Astrocyte (in vitro differentiated cells and primary cell): ENCODE data around the gene PTPRN2. TPM values are rescaled to one million over a fixed set of nuclear protein-coding genes. Genes with fewer than 3 reads are reported as not detected.

ENCODE experiments used
- DNase-seq: peaks from one replicate; pipeline ENCODE4 v3.0.0-alpha.2; 2010; ENCODE audit warnings: low read depth
- FAIRE-seq: peaks from 2 replicates; lab custom pipeline; 2011; peaks lifted over from hg19 to GRCh38; lab: Jason Lieb, UNC
- H2AFZ ChIP-seq: 2 replicates; pipeline ENCODE4 v1.6.0; 2012; ENCODE audit warnings: low read depth, low read length, inconsistent platforms
- H3K27ac ChIP-seq: 2 replicates; pipeline ENCODE4 v1.5.1; 2011; ENCODE audit warnings: low read depth, low read length, inconsistent platforms
- H3K27me3 ChIP-seq: 2 replicates; pipeline ENCODE4 v1.6.0; 2011; ENCODE audit warnings: low read length, inconsistent platforms; ENCODE audit not compliant: insufficient read depth
- H3K36me3 ChIP-seq: 2 replicates; pipeline ENCODE4 v1.5.1; 2011; ENCODE audit warnings: low read length, inconsistent platforms; ENCODE audit not compliant: insufficient read depth
- H3K4me1 ChIP-seq: 2 replicates; pipeline ENCODE4 v1.5.1; 2011; ENCODE audit warnings: low read length, inconsistent platforms; ENCODE audit not compliant: insufficient read depth
- H3K4me2 ChIP-seq: 2 replicates; pipeline ENCODE4 v1.6.0; 2012; ENCODE audit warnings: low read length, inconsistent platforms
- H3K4me3 ChIP-seq: 2 replicates; pipeline ENCODE4 v1.5.1; 2011; ENCODE audit warnings: low read depth, mild to moderate bottlenecking, low read length, inconsistent platforms; ENCODE audit not compliant: insufficient read depth
- H3K79me2 ChIP-seq: 2 replicates; pipeline ENCODE4 v1.6.0; 2012; ENCODE audit warnings: mild to moderate bottlenecking, low read length, inconsistent platforms; ENCODE audit not compliant: insufficient read depth
- H3K9ac ChIP-seq: 2 replicates; pipeline ENCODE4 v1.6.0; 2012; ENCODE audit warnings: mild to moderate bottlenecking, low read length, inconsistent platforms
- H3K9me3 ChIP-seq: 2 replicates; pipeline ENCODE4 v1.5.1; 2012; ENCODE audit warnings: low read depth, mild to moderate bottlenecking, low read length, inconsistent platforms; ENCODE audit not compliant: insufficient read depth
- H4K20me1 ChIP-seq: 2 replicates; pipeline ENCODE4 v1.6.0; 2012; ENCODE audit warnings: low read length, inconsistent platforms; ENCODE audit not compliant: insufficient read depth
- H3K27ac Mint-ChIP-seq: one replicate; pipeline ENCODE4 v1.8.0; 2021; ENCODE audit warnings: mild to moderate bottlenecking, mixed read lengths; ENCODE audit not compliant: unreplicated experiment
- H3K27me3 Mint-ChIP-seq: one replicate; pipeline ENCODE4 v1.8.0; 2021; ENCODE audit warnings: low read depth, mixed read lengths; ENCODE audit not compliant: unreplicated experiment
- H3K36me3 Mint-ChIP-seq: one replicate; pipeline ENCODE4 v1.8.0; 2021; ENCODE audit warnings: low read depth, mixed read lengths; ENCODE audit not compliant: unreplicated experiment
- H3K4me1 Mint-ChIP-seq: one replicate; pipeline ENCODE4 v1.8.0; 2021; ENCODE audit warnings: low read depth, mixed read lengths; ENCODE audit not compliant: unreplicated experiment
- H3K4me3 Mint-ChIP-seq: one replicate; pipeline ENCODE4 v1.8.0; 2021; ENCODE audit warnings: mild to moderate bottlenecking, moderate library complexity, mixed read lengths; ENCODE audit not compliant: unreplicated experiment
- H3K9me3 Mint-ChIP-seq: one replicate; pipeline ENCODE4 v1.8.0; 2021; ENCODE audit warnings: mild to moderate bottlenecking, mixed read lengths; ENCODE audit not compliant: unreplicated experiment
- EZH2 ChIP-seq: IDR thresholded peaks from 2 replicates; pipeline ENCODE4 v1.6.1; 2012; ENCODE audit warnings: mild to moderate bottlenecking, low read length, inconsistent platforms; ENCODE audit not compliant: insufficient read depth
- total RNA-seq: library from RNA; stranded (reverse); gene quantifications from 2 replicates; pipeline ENCODE4 v1.2.1, GENCODE V29; 2021
- TF ChIP-seq, protein P1 (sequence below): IDR thresholded peaks from 2 replicates; pipeline ENCODE4 v1.5.1; 2011; ENCODE audit warnings: low read depth, mild to moderate bottlenecking, inconsistent platforms, low read length, moderate library complexity; ENCODE audit not compliant: insufficient read depth

The PTPRN2 gene
- total RNA-seq, 1 donor from 2014 or later, result 0.09 TPM

GRCh38 chr7:157547102-157547501 lies 1040.5 kb downstream of the PTPRN2 start:
- H3K36me3 ChIP-seq, result no peaks in the 10 kb centered on the region
- no peaks in the 10 kb centered on the region for H3K27me3 ChIP-seq
- no peaks in the 10 kb centered on the region for H3K36me3 Mint-ChIP-seq
- no peaks in the 10 kb centered on the region for H3K9me3 ChIP-seq
- H2AFZ ChIP-seq, result no peak overlapping the region
- no peak overlapping the region for H3K27ac Mint-ChIP-seq
- H3K27ac ChIP-seq, result no peak overlapping the region
- DNase-seq (no peak), FAIRE-seq (no peak)
- no peaks in the 10 kb centered on the region for H4K20me1 ChIP-seq
- H3K4me3 ChIP-seq, result no peak overlapping the region
- H3K79me2 ChIP-seq, result no peaks in the 10 kb centered on the region
- H3K9ac ChIP-seq, result no peak overlapping the region
- TF ChIP-seq, protein P1, sequence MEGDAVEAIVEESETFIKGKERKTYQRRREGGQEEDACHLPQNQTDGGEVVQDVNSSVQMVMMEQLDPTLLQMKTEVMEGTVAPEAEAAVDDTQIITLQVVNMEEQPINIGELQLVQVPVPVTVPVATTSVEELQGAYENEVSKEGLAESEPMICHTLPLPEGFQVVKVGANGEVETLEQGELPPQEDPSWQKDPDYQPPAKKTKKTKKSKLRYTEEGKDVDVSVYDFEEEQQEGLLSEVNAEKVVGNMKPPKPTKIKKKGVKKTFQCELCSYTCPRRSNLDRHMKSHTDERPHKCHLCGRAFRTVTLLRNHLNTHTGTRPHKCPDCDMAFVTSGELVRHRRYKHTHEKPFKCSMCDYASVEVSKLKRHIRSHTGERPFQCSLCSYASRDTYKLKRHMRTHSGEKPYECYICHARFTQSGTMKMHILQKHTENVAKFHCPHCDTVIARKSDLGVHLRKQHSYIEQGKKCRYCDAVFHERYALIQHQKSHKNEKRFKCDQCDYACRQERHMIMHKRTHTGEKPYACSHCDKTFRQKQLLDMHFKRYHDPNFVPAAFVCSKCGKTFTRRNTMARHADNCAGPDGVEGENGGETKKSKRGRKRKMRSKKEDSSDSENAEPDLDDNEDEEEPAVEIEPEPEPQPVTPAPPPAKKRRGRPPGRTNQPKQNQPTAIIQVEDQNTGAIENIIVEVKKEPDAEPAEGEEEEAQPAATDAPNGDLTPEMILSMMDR, result no peak
- no peak for TF ChIP-seq EZH2
- no peaks in the 10 kb centered on the region for H3K4me1 Mint-ChIP-seq
- peaks cover 26% of the 10 kb centered on the region for H3K9me3 Mint-ChIP-seq
- no peak overlapping the region for H3K4me3 Mint-ChIP-seq
- H3K4me1 ChIP-seq, result no peaks in the 10 kb centered on the region
- no peaks in the 10 kb centered on the region for H3K27me3 Mint-ChIP-seq
- no peak overlapping the region for H3K4me2 ChIP-seq

DNA sequence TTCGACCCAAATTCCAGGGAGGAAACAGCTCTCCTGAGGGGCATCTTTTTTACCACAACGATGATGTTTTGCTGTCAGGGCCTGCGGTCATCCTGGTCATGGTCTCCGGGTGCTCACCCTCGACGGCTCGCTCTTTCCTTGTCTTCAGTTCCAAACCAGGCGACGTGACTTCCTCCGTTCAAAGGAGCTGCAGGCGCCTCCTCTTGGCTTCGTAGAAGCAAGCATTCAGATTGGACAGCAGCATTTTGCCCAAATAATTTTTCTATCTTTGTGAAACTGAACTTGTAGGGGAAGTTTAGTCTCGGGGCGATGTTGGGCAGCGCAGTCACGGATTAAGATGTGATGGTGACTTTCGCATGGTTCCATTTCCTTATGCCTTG lies 1042.0 kb downstream of the PTPRN2 start:
- Histone ChIP-seq H3K27ac (no peak overlapping the region), H3K79me2 (no peaks in the 10 kb centered on the region), H3K9ac (no peak overlapping the region), H3K9me3 (no peaks in the 10 kb centered on the region), H3K27me3 (no peaks in the 10 kb centered on the region), H3K4me3 (no peak overlapping the region), H2AFZ (no peak overlapping the region), H3K4me1 (no peaks in the 10 kb centered on the region), H3K4me2 (no peak overlapping the region), H4K20me1 (no peaks in the 10 kb centered on the region), H3K36me3 (no peaks in the 10 kb centered on the region)
- Mint-ChIP-seq H3K4me1 (no peaks in the 10 kb centered on the region), H3K9me3 (peaks cover 34% of the 10 kb centered on the region), H3K4me3 (no peak overlapping the region), H3K36me3 (no peaks in the 10 kb centered on the region), H3K27ac (no peak overlapping the region), H3K27me3 (no peaks in the 10 kb centered on the region)
- DNase-seq (no peak), FAIRE-seq (no peak)
- TF ChIP-seq, protein P1, result no peak
- TF ChIP-seq EZH2, result no peak

GRCh38 chr7:157544980-157545680 lies 1042.5 kb downstream of the PTPRN2 start:
- Mint-ChIP-seq H3K27ac (no peak overlapping the region), H3K4me1 (no peaks in the 10 kb centered on the region), H3K4me3 (no peak overlapping the region), H3K36me3 (no peaks in the 10 kb centered on the region), H3K27me3 (no peaks in the 10 kb centered on the region), H3K9me3 (peaks cover 34% of the 10 kb centered on the region)
- Histone ChIP-seq H3K9me3 (no peaks in the 10 kb centered on the region), H3K79me2 (no peaks in the 10 kb centered on the region), H3K4me2 (no peak overlapping the region), H3K9ac (no peak overlapping the region), H3K4me3 (no peak overlapping the region), H2AFZ (no peak overlapping the region), H3K4me1 (no peaks in the 10 kb centered on the region), H3K27ac (no peak overlapping the region), H3K36me3 (no peaks in the 10 kb centered on the region), H4K20me1 (no peaks in the 10 kb centered on the region), H3K27me3 (no peaks in the 10 kb centered on the region)
- no peak for FAIRE-seq
- DNase-seq, result no peak
- TF ChIP-seq, protein P1, result no peak
- TF ChIP-seq EZH2, result no peak
